GM18951 (cell line): ENCODE measurements around the gene GPC3.
"Not testable (repeated sequence)": the region's sequence is repeated elsewhere in the genome, so short reads cannot be mapped to it uniquely, and the experiment has no call there.

Experiments
- POLR2A ChIP-seq: IDR thresholded peaks from 4 replicates; pipeline ENCODE4 v1.6.1; 2011; ENCODE audit warnings: mild to moderate bottlenecking; ENCODE audit not compliant: insufficient read length, insufficient read depth; ENCODE audit errors: extremely low read depth
- in situ Hi-C: fragments of 300-500 bp; cut with MboI; formaldehyde crosslinking; loops from one replicate; pipeline ENCODE4 v1.12.0; 2022; ENCODE audit warnings: low sequenced_read_pairs, mixed read lengths, inconsistent platforms; ENCODE audit not compliant: unreplicated experiment

The GPC3 gene

GRCh38 chrX:133905305-133905704 lies 80.1 kb downstream of the GPC3 start:
- TF ChIP-seq POLR2A, result no peak

GRCh38 chrX:133897593-133898163 lies 87.7 kb downstream of the GPC3 start:
- in situ Hi-C loops, result no loop called here

More at GRCh38 chrX:133905305-133905704, 80.1 kb downstream of the GPC3 start:
- in situ Hi-C loops, result no loop called here

DNA sequence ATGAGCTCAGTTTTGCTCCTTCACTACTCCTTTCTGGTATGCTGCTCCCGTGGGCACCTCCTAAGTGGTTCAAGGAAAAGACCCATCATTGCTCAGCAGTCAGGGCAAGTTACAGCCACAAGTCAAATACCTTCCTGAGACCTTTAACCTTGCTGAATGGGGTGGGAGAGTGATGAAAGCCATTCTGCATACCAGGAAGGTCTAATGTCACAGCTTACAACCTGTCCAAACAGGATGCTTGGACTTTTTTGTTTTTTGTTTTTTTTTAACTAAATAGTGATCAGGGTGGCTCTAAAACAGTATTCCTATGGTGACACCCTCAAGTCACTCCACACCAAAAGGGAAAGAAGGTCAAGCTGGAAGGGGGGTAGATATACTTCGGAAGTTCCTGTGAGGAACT lies 93.1 kb downstream of the GPC3 start:
- no peak for TF ChIP-seq POLR2A
- in situ Hi-C loops, result no loop called here

More at GRCh38 chrX:133897593-133898163, 87.7 kb downstream of the GPC3 start:
- no peak for TF ChIP-seq POLR2A

GRCh38 chrX:133888984-133889383 lies 96.4 kb downstream of the GPC3 start:
- no peak for TF ChIP-seq POLR2A
- in situ Hi-C loops, result no loop called here

GRCh38 chrX:133888084-133888483 lies 97.3 kb downstream of the GPC3 start:
- in situ Hi-C loops, result not testable (repeated sequence)

DNA sequence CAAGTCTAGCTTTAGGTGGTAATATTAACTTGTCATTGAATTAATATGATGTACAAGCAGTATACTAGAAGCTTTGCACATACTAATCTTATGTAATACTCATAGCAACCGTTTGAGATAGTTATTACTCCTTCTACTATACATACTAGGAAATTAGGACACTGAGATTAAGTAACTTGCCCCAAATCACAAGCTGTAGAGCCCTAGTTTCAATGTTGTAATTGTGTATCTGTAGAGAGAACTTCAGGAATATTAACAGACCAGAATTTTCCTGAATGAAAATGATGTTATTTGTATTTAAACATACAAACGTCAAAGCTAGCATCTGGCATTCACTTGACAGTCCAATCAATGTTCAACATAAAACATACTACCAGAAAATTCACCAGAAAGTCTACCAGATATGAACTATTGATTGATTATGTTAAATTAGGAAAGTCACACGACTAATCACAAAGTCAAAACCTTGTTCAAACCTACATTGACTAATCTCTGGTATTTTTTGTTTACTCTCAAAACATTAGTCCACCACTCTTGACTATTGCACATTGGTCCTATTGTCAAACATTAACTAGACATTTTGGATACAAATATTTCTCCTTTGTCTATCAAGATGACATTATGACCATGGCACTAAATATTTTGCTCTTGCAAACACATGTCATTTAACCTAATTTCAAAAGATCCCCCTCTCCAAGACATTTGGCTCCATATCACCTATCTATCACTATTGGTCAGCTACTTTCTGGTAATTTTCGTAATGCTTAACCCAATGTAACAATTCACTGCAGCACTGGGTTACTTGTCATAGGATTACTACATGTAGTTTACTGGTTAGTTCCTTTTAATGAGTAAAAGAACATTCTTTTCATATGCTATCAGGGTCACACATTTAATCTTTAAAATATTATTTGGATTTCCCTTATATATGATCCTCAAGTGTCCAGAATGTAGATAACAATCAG lies 100.7 kb downstream of the GPC3 start:
- TF ChIP-seq POLR2A, result no peak
- in situ Hi-C loops, result no loop called here

GRCh38 chrX:133881893-133882292 lies 103.5 kb downstream of the GPC3 start:
- TF ChIP-seq POLR2A, result no peak
- in situ Hi-C loops, result no loop called here

DNA sequence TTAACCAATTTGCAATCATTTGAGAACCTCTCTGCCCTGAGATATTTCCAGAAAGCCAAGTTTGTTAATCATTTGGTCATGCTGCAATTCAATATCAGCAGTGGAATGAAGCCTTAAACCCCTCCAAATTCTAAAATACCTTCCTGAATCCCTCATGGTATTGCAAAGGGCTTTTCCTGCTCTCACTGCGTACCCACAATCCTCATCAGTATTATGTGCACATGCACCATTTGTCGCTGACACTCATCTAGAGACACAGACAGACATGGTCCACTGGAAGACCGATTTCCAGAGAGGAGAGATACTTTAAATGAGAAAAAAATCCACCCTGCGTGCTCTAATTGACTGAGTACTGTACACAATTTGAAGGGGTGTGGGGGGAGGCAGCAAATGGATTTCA lies 104.4 kb downstream of the GPC3 start:
- TF ChIP-seq POLR2A, result no peak
- in situ Hi-C loops, result no loop called here

GRCh38 chrX:133880032-133880443 lies 105.4 kb downstream of the GPC3 start:
- no peak for TF ChIP-seq POLR2A
- in situ Hi-C loops, result no loop called here

DNA sequence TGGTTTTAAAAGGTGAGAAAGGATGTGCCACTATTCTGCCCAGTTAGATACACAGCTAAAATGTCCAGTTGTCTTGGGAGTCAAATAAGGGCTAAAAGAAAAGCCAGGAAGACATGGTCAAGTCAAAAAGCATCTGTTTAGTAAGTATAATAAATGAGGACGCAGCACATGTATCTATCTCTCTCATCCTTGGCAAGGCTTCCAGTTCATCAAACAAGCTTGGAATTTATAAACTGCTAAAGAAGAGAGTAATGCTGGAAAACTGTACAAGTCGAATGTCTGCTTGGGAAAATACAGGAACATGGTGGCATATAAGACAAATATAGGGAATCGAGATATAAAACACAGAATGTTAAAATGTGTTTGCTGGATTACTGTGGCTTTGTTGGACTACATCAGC lies 106.7 kb downstream of the GPC3 start:
- no peak for TF ChIP-seq POLR2A
- in situ Hi-C loops, result no loop called here

- in situ Hi-C loops, result no loop called here
- no peak for TF ChIP-seq POLR2A
These were observed 108.7 kb downstream of the GPC3 start for GRCh38 chrX:133876646-133877045.

GRCh38 chrX:133869270-133869669 lies 116.1 kb downstream of the GPC3 start:
- TF ChIP-seq POLR2A, result no peak
- in situ Hi-C loops, result no loop called here

- in situ Hi-C loops, result no loop called here
These were observed 116.7 kb downstream of the GPC3 start for GRCh38 chrX:133868682-133869081.

GRCh38 chrX:133868250-133868649 lies 117.1 kb downstream of the GPC3 start:
- in situ Hi-C loops, result no loop called here
- no peak for TF ChIP-seq POLR2A

More at GRCh38 chrX:133868682-133869081, 116.7 kb downstream of the GPC3 start:
- no peak for TF ChIP-seq POLR2A
